GM21447 (cell line): ENCODE measurements around the gene PPP1R9B.

Experiments used
- ATAC-seq: cut with Tn5 transposase; IDR thresholded peaks from one replicate; pipeline ENCODE4 v1.9.1; 2021; ENCODE audit not compliant: unreplicated experiment

Gene PPP1R9B

DNA sequence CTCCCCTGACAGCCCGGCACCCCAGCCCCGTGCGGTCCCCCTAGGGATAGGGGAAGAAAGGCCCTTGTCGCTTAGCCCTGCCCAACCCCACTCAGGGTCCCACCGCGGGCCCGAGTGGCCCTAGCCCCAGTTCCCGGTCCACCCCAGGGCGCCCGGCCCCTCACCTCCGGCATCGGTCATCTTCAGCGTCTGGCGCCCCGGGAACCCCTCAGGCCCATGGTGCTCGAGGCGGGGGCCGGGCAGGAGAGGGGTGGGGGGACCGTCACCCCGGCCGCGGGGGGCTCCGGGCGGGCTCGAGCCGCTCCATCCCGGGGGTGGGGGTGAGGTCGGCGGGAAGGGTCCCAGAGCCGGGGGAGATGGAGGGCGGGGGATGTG is 21.1 kb downstream of the PPP1R9B start:
- no peak for ATAC-seq

- ATAC-seq = no peak
These were observed 21.8 kb downstream of the PPP1R9B start for GRCh38 chr17:50128441-50129352.

DNA sequence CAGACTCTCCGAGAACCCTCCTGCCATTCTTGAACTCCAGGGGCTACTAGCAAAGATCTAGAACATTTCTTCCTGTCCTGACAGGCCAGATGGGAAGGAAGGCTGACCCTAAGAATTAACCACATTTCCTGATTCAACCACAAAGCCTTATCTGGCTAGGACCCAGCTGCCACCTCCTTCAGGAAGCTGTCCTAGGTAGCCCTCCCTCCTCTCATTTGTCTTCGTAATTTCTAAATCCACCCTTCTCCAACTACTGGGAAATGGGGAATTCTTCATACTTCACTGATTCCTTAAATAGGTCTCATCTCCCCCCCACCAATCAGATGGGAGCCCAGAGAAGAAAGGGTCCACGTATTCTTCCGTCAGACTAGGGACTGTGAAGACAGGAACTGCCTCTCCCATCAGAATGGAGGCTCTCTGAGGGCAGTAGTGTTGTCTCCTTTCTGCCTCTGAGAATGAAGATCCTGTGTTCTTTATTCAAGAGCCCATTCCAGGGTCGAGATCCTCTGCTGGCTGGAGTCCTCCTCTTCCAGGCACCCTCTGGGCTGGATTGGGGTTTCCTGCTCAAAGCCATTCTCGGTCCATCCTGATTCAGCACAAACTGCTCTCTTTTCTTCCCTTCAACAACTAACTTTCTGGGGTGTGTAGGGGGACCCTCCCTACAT is 22.6 kb downstream of the PPP1R9B start:
- no peak for ATAC-seq

GRCh38 chr17:50125420-50125997 is 25.0 kb downstream of the PPP1R9B start:
- no peak for ATAC-seq

DNA sequence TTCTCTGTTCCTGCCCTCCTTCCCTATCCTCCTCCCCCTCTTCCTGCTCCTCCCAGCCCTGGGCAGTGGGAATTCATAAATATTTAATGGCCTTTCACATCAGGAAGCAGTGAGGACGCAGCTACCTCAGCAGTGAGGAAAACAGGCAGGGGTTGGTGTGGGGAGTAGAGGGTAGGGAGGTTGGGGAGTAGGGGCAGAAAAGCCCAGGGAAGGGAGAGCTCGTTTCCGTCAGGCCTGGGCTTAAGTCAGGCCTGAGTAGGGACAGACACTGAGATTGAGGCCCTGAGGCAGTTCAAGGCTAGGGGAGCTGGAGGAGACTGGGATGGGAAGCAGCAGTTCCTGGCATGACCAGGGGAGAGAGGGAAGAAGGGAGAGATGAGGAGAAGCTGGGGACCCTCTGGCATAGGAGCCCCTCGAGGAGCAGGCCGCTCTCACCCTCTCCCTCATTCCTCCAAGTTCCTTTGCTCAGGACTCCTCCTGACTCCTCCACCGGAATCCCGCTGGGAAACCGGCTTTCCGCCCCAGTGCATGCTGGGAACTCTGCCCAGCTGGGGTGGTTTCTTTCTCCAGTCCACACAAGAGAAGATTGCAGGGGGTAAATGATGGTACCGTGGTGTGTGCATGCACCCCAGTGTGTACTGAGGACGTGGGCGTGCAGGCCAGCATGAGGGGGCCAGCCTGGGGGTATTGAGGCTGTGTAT is 26.7 kb downstream of the PPP1R9B start:
- no peak for ATAC-seq

GRCh38 chr17:50122945-50123344 is 27.5 kb downstream of the PPP1R9B start:
- ATAC-seq = no peak

DNA sequence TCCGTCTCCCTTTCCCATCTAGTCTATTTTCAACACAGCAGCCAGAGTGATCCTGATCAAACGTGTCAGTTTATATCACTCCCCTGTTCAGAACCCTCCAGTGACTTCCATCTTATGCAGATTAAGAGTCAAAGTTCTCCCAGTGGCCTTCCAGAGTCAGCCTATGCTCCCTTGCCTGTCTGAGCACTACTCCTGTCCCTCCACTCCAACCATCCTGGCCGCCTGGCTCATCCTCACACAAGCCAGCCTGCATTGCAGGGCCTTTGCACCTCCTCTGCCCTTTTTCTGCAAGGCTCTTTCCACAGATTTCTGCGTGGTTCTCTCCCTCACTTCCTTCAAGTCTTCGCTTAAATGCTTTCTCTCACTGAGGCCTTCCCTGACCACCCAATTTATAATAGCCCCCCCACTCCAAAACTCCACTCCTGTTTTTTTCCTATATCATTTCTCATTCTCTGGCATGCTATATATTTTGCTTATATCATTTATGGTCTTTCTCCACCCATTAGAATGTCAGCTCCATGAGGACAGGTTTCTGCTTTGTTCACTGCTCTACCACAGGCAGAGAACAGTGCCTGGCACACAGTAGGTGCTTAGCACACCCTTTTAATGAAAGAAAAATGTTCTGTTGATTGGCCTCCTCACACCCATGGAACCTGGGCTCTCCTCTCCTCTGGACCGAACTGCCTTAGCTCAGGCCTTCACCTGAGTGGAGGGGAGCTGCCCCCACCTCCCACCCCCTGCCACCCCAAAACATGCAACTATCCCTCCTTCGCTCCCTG is 29.8 kb downstream of the PPP1R9B start:
- no peak for ATAC-seq

- ATAC-seq = no peak
These were observed 31.7 kb downstream of the PPP1R9B start for GRCh38 chr17:50118828-50119218.

GRCh38 chr17:50118076-50118827 is 32.2 kb downstream of the PPP1R9B start:
- ATAC-seq = no peak

DNA sequence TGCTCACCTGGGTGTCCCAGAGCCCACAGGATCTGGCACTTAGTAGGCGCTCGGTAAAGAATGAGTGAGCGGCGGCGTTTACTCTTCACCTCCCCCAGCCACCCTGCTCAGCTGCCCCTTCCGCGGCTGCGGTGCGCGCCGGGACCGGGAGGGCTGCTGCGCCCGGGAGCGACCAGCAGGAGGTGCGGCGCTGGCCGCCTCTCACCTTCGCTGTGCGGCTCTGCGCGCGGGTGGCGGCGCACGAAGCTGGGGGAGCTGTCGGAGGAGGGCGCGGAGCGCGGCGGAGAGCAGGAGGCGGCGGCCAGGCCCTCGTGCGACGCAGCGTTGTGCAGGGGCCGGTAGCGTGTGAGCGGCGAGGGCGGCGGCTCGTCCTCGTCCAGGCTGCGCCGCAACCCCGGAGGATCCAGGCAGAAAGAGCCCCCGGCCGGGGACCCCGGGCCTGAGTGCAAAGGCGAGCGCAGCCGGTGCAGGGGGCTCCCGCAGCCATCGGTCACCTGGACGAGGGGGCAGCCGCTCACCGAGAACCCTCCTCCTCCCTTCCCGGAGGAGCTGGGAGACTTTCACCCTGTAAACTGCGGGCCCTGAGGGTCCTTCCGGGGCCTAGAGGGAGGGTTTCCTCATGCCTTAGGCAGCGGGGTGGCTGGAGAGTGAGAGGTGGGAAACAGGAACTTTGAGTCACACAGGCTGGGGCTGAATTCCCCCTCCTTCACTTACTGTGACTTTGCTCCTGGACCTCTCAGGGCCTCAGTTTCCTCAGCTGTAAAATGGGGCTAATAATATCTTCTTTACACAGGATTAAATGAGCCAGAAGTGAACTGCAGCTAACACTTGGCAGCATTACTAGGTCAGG is 33.0 kb downstream of the PPP1R9B start:
- no peak for ATAC-seq

DNA sequence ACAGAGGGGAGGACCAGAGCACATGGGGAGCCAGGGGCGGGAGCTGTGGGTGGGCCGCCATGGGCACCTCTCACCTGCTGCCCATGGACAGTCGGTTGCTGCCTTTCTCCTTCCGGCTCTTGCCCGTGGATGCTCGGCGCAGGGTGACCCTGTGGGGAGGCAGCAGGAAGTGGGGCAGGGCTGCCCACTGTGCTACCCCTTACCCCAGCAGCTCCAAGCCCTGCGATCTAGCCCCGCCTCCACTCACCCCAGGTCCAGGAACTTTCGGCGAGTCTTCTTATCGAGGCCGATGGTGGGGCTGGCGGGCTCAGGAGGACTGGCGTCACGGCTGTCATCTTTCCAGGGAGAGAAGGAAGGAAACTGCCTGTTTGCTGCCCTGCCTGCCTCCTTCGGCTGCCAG is 34.7 kb downstream of the PPP1R9B start:
- ATAC-seq = no peak

DNA sequence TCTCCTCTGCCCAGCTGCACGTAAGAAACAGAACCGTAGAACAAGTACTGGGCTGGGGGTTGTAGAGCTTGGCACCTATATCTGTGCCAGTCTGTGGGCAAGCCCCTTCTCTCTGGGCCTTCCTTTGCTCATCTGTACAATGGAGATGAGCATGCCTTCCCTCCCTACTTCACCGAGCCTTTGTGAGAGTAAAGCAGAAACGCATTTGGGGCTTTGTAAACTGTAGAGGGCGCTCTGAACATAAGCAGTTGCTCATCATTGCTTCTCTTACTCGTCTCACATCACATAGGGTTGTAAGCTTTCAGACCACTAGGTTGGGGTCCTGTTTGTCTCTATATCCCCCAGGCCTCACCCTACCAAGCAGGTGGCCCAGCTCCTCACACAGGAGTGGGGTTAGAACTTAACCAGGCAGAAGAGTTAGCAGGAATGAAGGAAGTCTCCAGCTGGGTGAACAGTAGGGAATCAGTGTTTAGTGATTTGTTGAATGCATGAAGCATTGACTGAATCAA is 35.6 kb downstream of the PPP1R9B start:
- no peak for ATAC-seq

- no peak for ATAC-seq
These were observed 36.1 kb downstream of the PPP1R9B start for GRCh38 chr17:50114401-50114800.

GRCh38 chr17:50113624-50114320 is 36.7 kb downstream of the PPP1R9B start:
- no peak for ATAC-seq

GRCh38 chr17:50112694-50113093 is 37.8 kb downstream of the PPP1R9B start:
- no peak for ATAC-seq

DNA sequence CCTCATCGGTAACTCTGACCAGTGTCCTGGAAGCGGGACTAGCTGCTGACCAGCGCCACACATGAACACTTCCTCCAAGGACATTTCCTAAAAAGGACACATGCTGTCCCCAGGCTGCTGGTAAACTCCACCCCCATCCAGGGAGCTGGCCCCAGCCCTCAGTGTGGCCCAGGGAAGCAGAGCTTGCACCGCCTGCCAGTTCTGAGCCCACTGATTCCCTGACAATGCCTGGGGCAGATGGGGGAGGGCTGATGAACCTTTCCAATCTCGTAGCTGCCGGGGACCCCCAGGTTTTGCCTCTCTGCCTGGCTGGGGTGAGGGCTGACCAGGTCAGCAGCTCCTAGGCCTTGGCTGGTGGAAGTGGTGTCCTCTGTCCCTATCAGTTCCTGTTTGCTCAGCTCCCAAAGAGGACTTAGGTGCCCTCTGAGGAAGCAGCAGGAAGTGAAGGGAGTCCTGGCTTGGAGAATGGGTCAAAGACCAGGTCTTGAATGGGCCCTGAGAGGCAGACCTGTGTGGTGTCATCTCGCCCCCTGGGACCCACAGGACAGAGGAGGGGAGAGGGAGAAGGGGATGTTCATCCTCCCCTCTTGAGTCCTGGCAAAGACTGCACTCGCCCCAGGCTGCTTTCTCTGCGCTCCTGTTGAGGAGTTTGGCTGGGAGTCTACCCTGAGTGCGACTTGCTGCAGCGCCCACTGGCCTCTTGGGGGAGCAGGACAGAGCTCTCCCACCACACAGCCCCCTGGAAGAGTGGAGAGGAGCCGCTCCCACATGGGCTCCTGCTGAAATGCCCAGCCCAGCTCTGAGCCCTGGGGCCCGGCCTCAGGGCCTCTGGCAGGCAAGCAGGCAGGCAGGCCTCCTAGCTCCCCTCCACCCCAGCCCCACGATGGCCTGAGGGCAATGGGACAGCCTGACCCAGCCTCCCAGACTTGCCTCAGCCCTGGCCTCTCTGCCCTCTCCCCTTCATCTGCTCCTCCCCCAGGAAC is 38.5 kb downstream of the PPP1R9B start:
- ATAC-seq = no peak
